H9 (cell line): ENCODE results near the gene APOBEC3G. TPM values are rescaled to one million over a fixed set of nuclear protein-coding genes. Genes with fewer than 3 reads are reported as not detected.
A peak's percentile ranks its signal among the peaks of the same experiment; 100 is the strongest.

Experiments used
- DNase-seq: peaks from one replicate; pipeline ENCODE4 v3.0.0-alpha.2; 2017
- H2AFZ ChIP-seq: one replicate; pipeline ENCODE4 v1.6.1; 2013; ENCODE audit warnings: mild to moderate bottlenecking, low read length, control low read depth, moderate library complexity
- H2AK5ac ChIP-seq: 2 replicates; pipeline ENCODE4 v1.6.1; 2013; ENCODE audit warnings: low read length, control low read depth, mixed read lengths; ENCODE audit not compliant: insufficient read length
- H2BK120ac ChIP-seq: one replicate; pipeline ENCODE4 v1.6.1; 2013; ENCODE audit warnings: low read depth, mild to moderate bottlenecking, low read length, control low read depth, inconsistent platforms; ENCODE audit not compliant: poor library complexity, severe bottlenecking
- H2BK12ac ChIP-seq: 2 replicates; pipeline ENCODE4 v1.6.1; 2013; ENCODE audit warnings: low read length, control low read depth, mixed read lengths, low read depth; ENCODE audit not compliant: insufficient read length
- H2BK15ac ChIP-seq: 2 replicates; pipeline ENCODE4 v1.6.1; 2013; ENCODE audit warnings: low read depth, low read length, control low read depth
- H2BK20ac ChIP-seq: one replicate; pipeline ENCODE4 v1.6.1; 2013; ENCODE audit warnings: low read depth, mild to moderate bottlenecking, low read length, control low read depth, inconsistent platforms; ENCODE audit not compliant: poor library complexity, severe bottlenecking
- H2BK5ac ChIP-seq: 2 replicates; pipeline ENCODE4 v1.6.1; 2013; ENCODE audit warnings: low read length, control low read depth, mixed read lengths; ENCODE audit not compliant: insufficient read length
- H3K14ac ChIP-seq: 2 replicates; pipeline ENCODE4 v1.6.1; 2013; ENCODE audit warnings: low read length, control low read depth; ENCODE audit not compliant: insufficient read depth
- H3K18ac ChIP-seq: 2 replicates; pipeline ENCODE4 v1.6.1; 2013; ENCODE audit warnings: low read depth, mild to moderate bottlenecking, mixed read lengths, low read length, control low read depth; ENCODE audit not compliant: insufficient read length
- H3K23ac ChIP-seq: 2 replicates; pipeline ENCODE4 v1.6.1; 2013; ENCODE audit warnings: low read length, control low read depth, mixed read lengths, low read depth; ENCODE audit not compliant: insufficient read length
- H3K23me2 ChIP-seq: 2 replicates; pipeline ENCODE4 v1.6.1; 2013; ENCODE audit warnings: low read depth, mild to moderate bottlenecking, mixed read lengths, low read length, control low read depth; ENCODE audit not compliant: insufficient read length, poor library complexity, severe bottlenecking
- H3K27ac ChIP-seq: 2 replicates; pipeline ENCODE4 v1.5.1; 2013; ENCODE audit warnings: low read length, control low read depth, mixed read lengths, low read depth; ENCODE audit not compliant: insufficient read length
- H3K27me3 ChIP-seq: 2 replicates; pipeline ENCODE4 v1.6.1; 2013; ENCODE audit warnings: low read length, control low read depth, inconsistent platforms; ENCODE audit not compliant: insufficient read depth
- H3K4ac ChIP-seq: 2 replicates; pipeline ENCODE4 v1.6.1; 2013; ENCODE audit warnings: low read depth, mild to moderate bottlenecking, control low read depth, inconsistent platforms, low read length, moderate library complexity
- H3K4me1 ChIP-seq: 2 replicates; pipeline ENCODE4 v1.6.1; 2013; ENCODE audit warnings: low read length, control low read depth, inconsistent platforms; ENCODE audit not compliant: insufficient read depth
- H3K4me2 ChIP-seq: 2 replicates; pipeline ENCODE4 v1.6.1; 2013; ENCODE audit warnings: low read length, control low read depth, mixed read lengths; ENCODE audit not compliant: insufficient read length, insufficient read depth
- H3K56ac ChIP-seq: 2 replicates; pipeline ENCODE4 v1.6.1; 2013; ENCODE audit warnings: low read depth, mild to moderate bottlenecking, mixed read lengths, low read length, control low read depth; ENCODE audit not compliant: insufficient read length
- H3K79me1 ChIP-seq: 2 replicates; pipeline ENCODE4 v1.6.1; 2013; ENCODE audit warnings: low read depth, mild to moderate bottlenecking, moderate library complexity, low read length, control low read depth, inconsistent platforms; ENCODE audit not compliant: insufficient read depth, poor library complexity, severe bottlenecking
- H3K79me2 ChIP-seq: 2 replicates; pipeline ENCODE4 v1.6.1; 2013; ENCODE audit warnings: low read length, control low read depth, inconsistent platforms; ENCODE audit not compliant: insufficient read depth
- H3K9ac ChIP-seq: 2 replicates; pipeline ENCODE4 v1.6.1; 2013; ENCODE audit warnings: low read length, control low read depth, mixed read lengths; ENCODE audit not compliant: insufficient read length; ENCODE audit errors: extremely low read depth
- H3K9me3 ChIP-seq: one replicate; pipeline ENCODE4 v1.6.1; 2013; ENCODE audit warnings: low read depth, low read length, inconsistent platforms; ENCODE audit not compliant: control insufficient read depth
- H3T11ph ChIP-seq: one replicate; pipeline ENCODE4 v1.6.1; 2013; ENCODE audit warnings: mild to moderate bottlenecking, low read length, control low read depth, inconsistent platforms
- H4K20me1 ChIP-seq: one replicate; pipeline ENCODE4 v1.6.1; 2013; ENCODE audit not compliant: control insufficient read depth, insufficient read length, insufficient read depth
- H4K5ac ChIP-seq: 2 replicates; pipeline ENCODE4 v1.6.1; 2013; ENCODE audit warnings: low read depth, mild to moderate bottlenecking, mixed read lengths, low read length, control low read depth; ENCODE audit not compliant: insufficient read length
- H4K8ac ChIP-seq: replicated peaks from 2 replicates; pipeline ENCODE4 v1.6.1; 2013; ENCODE audit warnings: low read length, control low read depth, mixed read lengths, low read depth; ENCODE audit not compliant: insufficient read length
- H4K91ac ChIP-seq: 2 replicates; pipeline ENCODE4 v1.6.1; 2013; ENCODE audit warnings: low read depth, mild to moderate bottlenecking, moderate library complexity, mixed read lengths, low read length, control low read depth; ENCODE audit not compliant: insufficient read length
- H3K27ac Mint-ChIP-seq, 3 experiments: 2 replicates in 2 of 3; 3 replicates in 1 of 3; pipeline ENCODE4 v1.8.0; 2020 to 2021; ENCODE audit warnings: mixed read lengths in 3 of 3, mild to moderate bottlenecking in 1 of 3, moderate library complexity in 1 of 3
- H3K27me3 Mint-ChIP-seq: 2 replicates; pipeline ENCODE4 v1.8.0; 2021; ENCODE audit warnings: low read depth, mild to moderate bottlenecking, moderate library complexity, mixed read lengths
- H3K36me3 Mint-ChIP-seq, 3 experiments: 2 replicates in 2 of 3; 3 replicates in 1 of 3; pipeline ENCODE4 v1.8.0; 2020 to 2021; ENCODE audit warnings: low read depth in 3 of 3, mixed read lengths in 3 of 3; ENCODE audit not compliant: insufficient read depth in 1 of 3
- H3K4me1 Mint-ChIP-seq, 2 experiments: 2 replicates each; pipeline ENCODE4 v1.8.0; 2020; ENCODE audit warnings: mixed read lengths in 2 of 2
- H3K4me3 Mint-ChIP-seq, 2 experiments: 2 replicates in 1 of 2; 3 replicates in 1 of 2; pipeline ENCODE4 v1.8.0; 2020 to 2021; ENCODE audit warnings: mild to moderate bottlenecking in 2 of 2, mixed read lengths in 2 of 2, moderate library complexity in 1 of 2
- H3K9me3 Mint-ChIP-seq, 2 experiments: 2 replicates in 1 of 2; 3 replicates in 1 of 2; pipeline ENCODE4 v1.8.0; 2020; ENCODE audit warnings: mild to moderate bottlenecking in 2 of 2, mixed read lengths in 2 of 2, moderate library complexity in 1 of 2
- WGBS: extraction: QIAGEN DNeasy Blood & Tissue Kit; methylation state at CpG from one replicate; pipeline ENCODE4 v1.1.7; 2013; ENCODE audit warnings: missing lambda C conversion rate, low lambda C conversion rate, mixed read lengths; ENCODE audit not compliant: insufficient read length; ENCODE audit errors: extremely low coverage; 5-methylcytosine and 5-hydroxymethylcytosine counted together
- total RNA-seq: library from RNA; stranded (reverse); gene quantifications from 2 replicates; pipeline ENCODE4 v1.2.1, GENCODE V29; 2021
- TF ChIP-seq, protein P1 (sequence below): fragments of 200-600 bp; sonication (generic); conservative IDR thresholded peaks from 3 replicates; pipeline ENCODE4 v1.8.0; 2021; ENCODE audit warnings: antibody characterized with exemption, mild to moderate bottlenecking

Gene APOBEC3G
- total RNA-seq, 1 experiment from 2014 or later: 2.4 TPM

DNA sequence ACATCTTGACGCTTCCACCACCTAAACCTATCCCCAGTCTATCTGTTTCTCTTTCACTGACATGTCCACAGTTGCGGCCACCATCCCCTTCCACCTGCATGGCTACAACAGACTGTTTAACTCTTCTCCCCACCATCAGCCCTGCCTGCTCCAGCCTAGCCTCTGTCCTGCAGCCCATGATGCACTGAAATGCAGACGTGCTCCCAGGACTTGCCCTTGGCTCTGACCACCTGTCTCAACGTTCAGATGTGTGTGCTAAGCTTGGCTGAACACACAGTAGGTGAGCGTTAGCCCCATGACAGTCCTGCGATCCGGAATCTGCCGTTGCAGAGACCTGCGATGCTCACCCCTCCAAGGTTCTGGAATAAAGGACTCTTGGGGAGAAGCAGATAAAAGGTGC is 52.7 kb downstream of the APOBEC3G start:
- Histone ChIP-seq H2BK15ac (no peak overlapping the region; the same call in 1 of the 2 replicates), H3K4ac (no peak overlapping the region), H4K8ac (no peak overlapping the region), H2BK12ac (no peak overlapping the region), H3K14ac (no peak overlapping the region), H3K27me3 (no peaks in the 10 kb centered on the region), H3K27ac (no peak overlapping the region), H3K9ac (no peak overlapping the region), H3T11ph (no peak overlapping the region), H3K23ac (no peak overlapping the region), H3K79me1 (no peaks in the 10 kb centered on the region), H2AFZ (no peak overlapping the region), H2AK5ac (no peak overlapping the region), H4K5ac (no peak overlapping the region), H3K4me2 (no peak overlapping the region), H3K23me2 (no peaks in the 10 kb centered on the region), H2BK120ac (no peak overlapping the region), H4K20me1 (no peaks in the 10 kb centered on the region), H3K18ac (no peak overlapping the region), H3K56ac (no peak overlapping the region), H3K9me3 (no peaks in the 10 kb centered on the region), H2BK5ac (no peak overlapping the region), H2BK20ac (no peak overlapping the region), H3K4me1 (peaks cover 4% of the 10 kb centered on the region; the same call in 1 of the 2 replicates), H4K91ac (no peak overlapping the region), H3K79me2 (no peaks in the 10 kb centered on the region)
- TF ChIP-seq, protein P1, sequence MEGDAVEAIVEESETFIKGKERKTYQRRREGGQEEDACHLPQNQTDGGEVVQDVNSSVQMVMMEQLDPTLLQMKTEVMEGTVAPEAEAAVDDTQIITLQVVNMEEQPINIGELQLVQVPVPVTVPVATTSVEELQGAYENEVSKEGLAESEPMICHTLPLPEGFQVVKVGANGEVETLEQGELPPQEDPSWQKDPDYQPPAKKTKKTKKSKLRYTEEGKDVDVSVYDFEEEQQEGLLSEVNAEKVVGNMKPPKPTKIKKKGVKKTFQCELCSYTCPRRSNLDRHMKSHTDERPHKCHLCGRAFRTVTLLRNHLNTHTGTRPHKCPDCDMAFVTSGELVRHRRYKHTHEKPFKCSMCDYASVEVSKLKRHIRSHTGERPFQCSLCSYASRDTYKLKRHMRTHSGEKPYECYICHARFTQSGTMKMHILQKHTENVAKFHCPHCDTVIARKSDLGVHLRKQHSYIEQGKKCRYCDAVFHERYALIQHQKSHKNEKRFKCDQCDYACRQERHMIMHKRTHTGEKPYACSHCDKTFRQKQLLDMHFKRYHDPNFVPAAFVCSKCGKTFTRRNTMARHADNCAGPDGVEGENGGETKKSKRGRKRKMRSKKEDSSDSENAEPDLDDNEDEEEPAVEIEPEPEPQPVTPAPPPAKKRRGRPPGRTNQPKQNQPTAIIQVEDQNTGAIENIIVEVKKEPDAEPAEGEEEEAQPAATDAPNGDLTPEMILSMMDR: no peak
- peaks cover 3% of the 10 kb centered on the region for H3K27me3 Mint-ChIP-seq
- no CpG with 5 or more reads among the region's 9 CpGs for WGBS
- H3K27ac Mint-ChIP-seq: peak overlapping the region in 2 of 3 experiments; percentile 23 to 36; a peak in 2 of 7 replicates
- H3K9me3 Mint-ChIP-seq: no peaks in the 10 kb centered on the region
- DNase-seq: peak; percentile 17
- peaks cover 29 to 33% of the 10 kb centered on the region in 2 experiments for H3K4me1 Mint-ChIP-seq
- H3K4me3 Mint-ChIP-seq: no peak overlapping the region
- no peaks in the 10 kb centered on the region; a peak in 2 of 7 replicates for H3K36me3 Mint-ChIP-seq
